Lung (tissue), 12 donors: ENCODE data around the gene MYL12A. TPM values are rescaled to one million over a fixed set of nuclear protein-coding genes. Genes with fewer than 3 reads are reported as not detected.
A peak's percentile ranks its signal among the peaks of the same experiment; 100 is the strongest.

Experiments
- ATAC-seq: fragments of 200-7000 bp; cut with Tn5 transposase; one replicate; pipeline ENCODE4 v1.9.1; 2020; ENCODE audit warnings: moderate number of reproducible peaks; ENCODE audit not compliant: insufficient read depth, low FRiP score
- DNase-seq, 3 donors: peaks; one replicate each; pipeline ENCODE4 v3.0.0-alpha.2; 2013 to 2017
- H3K27ac ChIP-seq, 2 donors: one replicate each; pipeline ENCODE4 v1.5.1; 2013; ENCODE audit warnings: mild to moderate bottlenecking in 2 of 2, moderate library complexity in 2 of 2, control low read depth in 1 of 2, inconsistent platforms in 1 of 2, low read depth in 1 of 2, low read length in 1 of 2
- H3K27me3 ChIP-seq, 3 donors: one replicate each; pipeline ENCODE4 v1.5.1; 2013; ENCODE audit warnings: low read length in 2 of 3; ENCODE audit not compliant: control insufficient read depth in 3 of 3, insufficient read depth in 3 of 3
- H3K36me3 ChIP-seq, 4 donors: one replicate each; pipeline ENCODE4 v1.5.1; 2013; ENCODE audit warnings: low read length in 4 of 4, mild to moderate bottlenecking in 1 of 4, moderate library complexity in 1 of 4; ENCODE audit not compliant: control insufficient read depth in 4 of 4, insufficient read depth in 4 of 4
- H3K4me1 ChIP-seq, 5 donors: one replicate each; pipeline ENCODE4 v1.5.1; 2013; ENCODE audit warnings: low read length in 5 of 5, mild to moderate bottlenecking in 2 of 5, moderate library complexity in 1 of 5; ENCODE audit not compliant: control insufficient read depth in 5 of 5, insufficient read depth in 5 of 5
- H3K4me3 ChIP-seq: one replicate; pipeline ENCODE4 v1.5.1; 2013; ENCODE audit warnings: mild to moderate bottlenecking, control low read depth, moderate library complexity
- H3K9ac ChIP-seq, 2 donors: one replicate each; pipeline ENCODE4 v1.5.1; 2013; ENCODE audit warnings: low read length in 2 of 2, control low read depth in 1 of 2; ENCODE audit not compliant: insufficient read depth in 1 of 2
- H3K9me3 ChIP-seq, 4 donors: one replicate each; pipeline ENCODE4 v1.5.1; 2013; ENCODE audit warnings: low read length in 3 of 4, mild to moderate bottlenecking in 1 of 4, moderate library complexity in 1 of 4; ENCODE audit not compliant: control insufficient read depth in 4 of 4, insufficient read depth in 3 of 4
- CTCF ChIP-seq: IDR thresholded peaks from 2 replicates; pipeline ENCODE4 v1.5.1; 2012; ENCODE audit warnings: mild to moderate bottlenecking; ENCODE audit errors: control extremely low read depth, extremely low read depth
- WGBS, 2 donors: extraction: QIAGEN DNeasy Blood & Tissue Kit; methylation state at CpG; one replicate each; pipeline ENCODE4 v1.1.7; 2013; 5-methylcytosine and 5-hydroxymethylcytosine counted together
- polyA plus RNA-seq, 2 donors: library from polyadenylated mRNA; stranded (reverse); fragments of 200-250 nt; gene quantifications; one replicate each; pipeline ENCODE4 v1.2.1, GENCODE V29; 2013
- total RNA-seq, 2 donors: library from RNA; depleted of rRNA in 1 of 2; stranded (reverse); fragments of >200 nt in 1 of 2; gene quantifications; one replicate each; pipeline ENCODE4 v1.2.1, GENCODE V29; 2014 to 2021
- donor health status: control.
- donor health status: control.
- donor health status: Bipolar disorder and iron deficiency.
- donor health status: healthy.
- donor health status: DM: yes; HTN: yes; CAD: no.

MYL12A gene
- total and polyA plus RNA-seq, 4 donors: 321 to 796 (median 491) TPM

GRCh38 chr18:3226048-3226447, 21.6 kb upstream of the MYL12A start:
- Histone ChIP-seq H3K4me3 (no peak overlapping the region), H3K4me1 (no peaks in the 10 kb centered on the region), H3K9me3 (no peaks in the 10 kb centered on the region), H3K9ac (no peak overlapping the region), H3K27ac (peak overlapping the region in 1 of 2 donors; percentile 66), H3K27me3 (no peaks in the 10 kb centered on the region), H3K36me3 (no peaks in the 10 kb centered on the region)
- TF ChIP-seq CTCF: no peak
- DNase-seq (no peak), ATAC-seq (no peak)
- WGBS, 2 donors: 97 to 98% methylated on average over 6 of the region's 6 CpGs

GRCh38 chr18:3230401-3231334, 16.9 kb upstream of the MYL12A start:
- H3K36me3 ChIP-seq: peaks cover 0 to 1% (median 0%) of the 10 kb centered on the region in 4 donors
- no peak overlapping the region for H3K4me3 ChIP-seq
- H3K27me3 ChIP-seq: no peaks in the 10 kb centered on the region
- H3K9me3 ChIP-seq: no peaks in the 10 kb centered on the region
- no peak overlapping the region for H3K27ac ChIP-seq
- no peak for TF ChIP-seq CTCF
- no peak overlapping the region for H3K9ac ChIP-seq
- 79 to 87% methylated on average over 9 of the region's 9 CpGs for WGBS, 2 donors
- peaks cover 0 to 2% (median 0%) of the 10 kb centered on the region in 5 donors for H3K4me1 ChIP-seq
- ATAC-seq (peak; percentile 58), DNase-seq (peak in 2 of 3 donors; percentile 42)

- no peak for TF ChIP-seq CTCF
- Histone ChIP-seq H3K9me3 (no peaks in the 10 kb centered on the region), H3K27me3 (no peaks in the 10 kb centered on the region), H3K4me3 (no peak overlapping the region), H3K36me3 (peaks cover 0 to 1% (median 0%) of the 10 kb centered on the region in 4 donors), H3K27ac (no peak overlapping the region), H3K4me1 (peaks cover 0 to 2% (median 0%) of the 10 kb centered on the region in 5 donors), H3K9ac (no peak overlapping the region)
- WGBS, 2 donors: 42 to 77% methylated on average over 1 of the region's 1 CpG
- ATAC-seq (no peak), DNase-seq (no peak)
Measured at GRCh38 chr18:3233004-3233403, 14.6 kb upstream of the MYL12A start.
